ENCODE results near the gene PSME2. TPM values are rescaled to one million over a fixed set of nuclear protein-coding genes. Genes with fewer than 3 reads are reported as not detected.
A peak's percentile ranks its signal among the peaks of the same experiment; 100 is the strongest.

PSME2 gene
- total RNA-seq, 2 experiments from 2014 or later = 188 to 290 TPM

GRCh38 chr14:24188251-24189058 is 42.0 kb upstream of the PSME2 start, which contains the start of gene IPO4:
IPO4 (minus strand) TSS chr14:24188816; CDS start chr14:24188787, 29 bp downstream.
- no TSS peak for BruUV-seq (replicated peaks)

GRCh38 chr14:24187539-24187915 is 41.1 kb upstream of the PSME2 start:
- CTCF ChIA-PET (ENCODE audit: unreplicated experiment) = no interaction called here
- intact Hi-C loops (cut with micrococcal nuclease; ENCODE audit: unreplicated experiment) = no loop called here
- DNase-seq (ENCODE audit: low spot score) = no peak
- no peak for TF ChIP-seq CTCF (conservative IDR thresholded peaks at IDR 0.05; ENCODE audit: low read length)
- TF ChIP-seq EZH2phosphoT487 (IDR thresholded peaks at IDR 0.05; ENCODE audit: borderline replicate concordance, low read depth, low read length) = no peak
- BruUV-seq (replicated peaks) = no TSS peak
- Histone ChIP-seq H3K4me3 (ENCODE audit: low read depth, low read length, poor library complexity, severe bottlenecking) (peak overlapping the region; percentile 85), H3K27ac (ENCODE audit: low read depth, low read length, poor library complexity, severe bottlenecking) (no peak overlapping the region), H3K4me1 (ENCODE audit: insufficient read depth, low read length, poor library complexity, severe bottlenecking) (peaks cover 16% of the 10 kb centered on the region), H3K9me2 (ENCODE audit: insufficient read depth, low read length) (no peaks in the 10 kb centered on the region), H3K79me2 (ENCODE audit: insufficient read depth, low read depth, low read length) (peaks cover 11% of the 10 kb centered on the region; the same call in 1 of the 2 replicates), H3K4me2 (ENCODE audit: low read length) (peak overlapping the region; percentile 93), H3K36me3 (ENCODE audit: insufficient read depth, low read length) (peaks cover 61% of the 10 kb centered on the region), H2AFZ (ENCODE audit: low read length) (no peak overlapping the region), H4K20me1 (ENCODE audit: insufficient read depth, low read length) (no peaks in the 10 kb centered on the region), H3K9me3 (ENCODE audit: low read length) (no peaks in the 10 kb centered on the region)
- POLR2A ChIA-PET = no interaction called here

More at GRCh38 chr14:24188251-24189058, 42.0 kb upstream of the PSME2 start, which contains the start of gene IPO4:
- intact Hi-C loops (cut with micrococcal nuclease; ENCODE audit: unreplicated experiment) = loop anchor here (2.0 kb wide), 3 partner anchors 28 to 54 kb away; partner anchors contain the start of genes EMC9, IRF9 and TINF2
- Histone ChIP-seq H3K9me3 (ENCODE audit: low read length) (no peaks in the 10 kb centered on the region), H3K9me2 (ENCODE audit: insufficient read depth, low read length) (no peaks in the 10 kb centered on the region), H2AFZ (ENCODE audit: low read length) (peak within 1 kb of the TSS; percentile 19; the same call in 1 of the 2 replicates), H3K4me2 (ENCODE audit: low read length) (peak within 1 kb of the TSS; percentile 93), H3K4me3 (ENCODE audit: low read depth, low read length, poor library complexity, severe bottlenecking) (peak within 1 kb of the TSS; percentile 85), H3K79me2 (ENCODE audit: insufficient read depth, low read depth, low read length) (peaks cover 11% of the 10 kb centered on the region; the same call in 1 of the 2 replicates), H3K36me3 (ENCODE audit: insufficient read depth, low read length) (peaks cover 58% of the 10 kb centered on the region), H3K27ac (ENCODE audit: low read depth, low read length, poor library complexity, severe bottlenecking) (peak within 1 kb of the TSS; percentile 26), H3K4me1 (ENCODE audit: insufficient read depth, low read length, poor library complexity, severe bottlenecking) (peaks cover 16% of the 10 kb centered on the region), H4K20me1 (ENCODE audit: insufficient read depth, low read length) (no peaks in the 10 kb centered on the region)
- POLR2A ChIA-PET = interaction anchor here (0.6 to 0.8 kb wide), 2 partner anchors 27 to 41 kb away, joined by 3 read pairs; partner anchors contain the start of genes IRF9 and RNF31
- CTCF ChIA-PET (ENCODE audit: unreplicated experiment) = no interaction called here
- TF ChIP-seq CTCF (conservative IDR thresholded peaks at IDR 0.05; ENCODE audit: low read length) (no peak), EZH2phosphoT487 (IDR thresholded peaks at IDR 0.05; ENCODE audit: borderline replicate concordance, low read depth, low read length) (no peak)
- peak; percentile 97 for DNase-seq (ENCODE audit: low spot score)
